ENCODE results near the gene SKI.

SKI gene

DNA sequence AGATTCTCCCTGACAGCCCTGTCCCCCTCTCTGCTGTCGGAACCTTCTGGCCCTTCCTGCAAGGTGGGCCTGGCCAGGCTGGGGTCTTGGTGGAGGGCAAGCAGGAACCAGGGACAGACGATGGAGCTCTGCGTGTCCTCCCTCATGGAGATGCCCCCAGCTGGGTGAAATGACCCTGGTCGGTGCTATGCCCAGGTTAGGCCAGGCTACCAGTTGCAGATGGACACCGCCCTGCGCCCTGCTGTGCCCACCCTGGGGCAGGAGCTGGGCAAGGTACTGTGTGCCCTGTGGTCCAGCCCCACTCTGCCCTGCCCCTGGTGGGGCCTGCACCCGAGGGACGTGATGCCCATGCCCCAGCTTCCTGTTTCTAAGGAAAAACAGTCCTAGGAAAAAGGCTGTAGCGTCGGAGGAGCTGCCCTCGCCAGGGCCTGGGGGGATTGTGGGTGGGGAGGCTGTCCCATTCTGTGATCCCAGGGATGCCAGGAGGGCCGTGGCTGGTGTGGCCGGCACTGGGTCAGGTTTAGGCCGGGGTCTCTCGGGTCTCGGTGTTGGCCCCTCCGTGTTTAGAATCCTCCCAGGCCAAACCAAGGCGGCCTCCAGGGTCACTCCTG is 85.6 kb downstream of the SKI start:
- peak overlapping the region; percentile 26 for H3K4me3 ChIP-seq (ENCODE audit: low read depth, low read length)
- TF ChIP-seq, protein P1, sequence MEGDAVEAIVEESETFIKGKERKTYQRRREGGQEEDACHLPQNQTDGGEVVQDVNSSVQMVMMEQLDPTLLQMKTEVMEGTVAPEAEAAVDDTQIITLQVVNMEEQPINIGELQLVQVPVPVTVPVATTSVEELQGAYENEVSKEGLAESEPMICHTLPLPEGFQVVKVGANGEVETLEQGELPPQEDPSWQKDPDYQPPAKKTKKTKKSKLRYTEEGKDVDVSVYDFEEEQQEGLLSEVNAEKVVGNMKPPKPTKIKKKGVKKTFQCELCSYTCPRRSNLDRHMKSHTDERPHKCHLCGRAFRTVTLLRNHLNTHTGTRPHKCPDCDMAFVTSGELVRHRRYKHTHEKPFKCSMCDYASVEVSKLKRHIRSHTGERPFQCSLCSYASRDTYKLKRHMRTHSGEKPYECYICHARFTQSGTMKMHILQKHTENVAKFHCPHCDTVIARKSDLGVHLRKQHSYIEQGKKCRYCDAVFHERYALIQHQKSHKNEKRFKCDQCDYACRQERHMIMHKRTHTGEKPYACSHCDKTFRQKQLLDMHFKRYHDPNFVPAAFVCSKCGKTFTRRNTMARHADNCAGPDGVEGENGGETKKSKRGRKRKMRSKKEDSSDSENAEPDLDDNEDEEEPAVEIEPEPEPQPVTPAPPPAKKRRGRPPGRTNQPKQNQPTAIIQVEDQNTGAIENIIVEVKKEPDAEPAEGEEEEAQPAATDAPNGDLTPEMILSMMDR (IDR thresholded peaks at IDR 0.05; ENCODE audit: low read depth, low read length): no peak
- in situ Hi-C loops (cut with HindIII; ENCODE audit: low sequenced_read_pairs): no loop called here
- DNase-seq (ENCODE audit: low read depth, low spot score): no peak

DNA sequence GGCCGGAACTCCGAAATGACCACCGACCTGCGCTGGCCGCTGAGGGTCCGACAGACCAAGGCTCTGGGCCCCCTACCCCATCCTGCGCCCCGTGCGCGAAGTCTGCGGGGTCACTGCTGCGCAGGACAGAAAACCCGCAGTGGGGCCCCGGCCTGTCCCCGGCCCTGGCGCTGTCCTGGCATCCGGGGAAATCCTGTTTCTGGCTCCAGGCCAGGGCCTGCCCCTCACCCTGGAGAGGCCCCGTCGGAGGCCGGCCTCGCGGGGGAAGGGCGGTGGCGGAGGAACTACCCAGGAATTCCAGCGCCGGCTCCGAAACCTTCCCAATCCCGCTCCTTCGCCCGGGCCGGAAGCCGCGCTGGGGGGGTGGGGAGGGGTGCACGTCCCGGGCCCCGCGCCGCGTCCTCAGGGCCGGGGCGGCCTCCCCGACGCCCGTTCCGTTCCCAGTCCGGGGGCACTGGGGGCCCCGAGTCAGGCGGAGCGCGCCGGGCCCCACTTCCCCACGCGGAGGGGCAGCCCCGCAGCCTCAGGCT is 86.2 kb downstream of the SKI start:
- in situ Hi-C loops (cut with HindIII; ENCODE audit: low sequenced_read_pairs): no loop called here
- peak overlapping the region; percentile 26 for H3K4me3 ChIP-seq (ENCODE audit: low read depth, low read length)
- TF ChIP-seq, protein P1 (IDR thresholded peaks at IDR 0.05; ENCODE audit: low read depth, low read length): no peak
- DNase-seq (ENCODE audit: low read depth, low spot score): peak; percentile 50

DNA sequence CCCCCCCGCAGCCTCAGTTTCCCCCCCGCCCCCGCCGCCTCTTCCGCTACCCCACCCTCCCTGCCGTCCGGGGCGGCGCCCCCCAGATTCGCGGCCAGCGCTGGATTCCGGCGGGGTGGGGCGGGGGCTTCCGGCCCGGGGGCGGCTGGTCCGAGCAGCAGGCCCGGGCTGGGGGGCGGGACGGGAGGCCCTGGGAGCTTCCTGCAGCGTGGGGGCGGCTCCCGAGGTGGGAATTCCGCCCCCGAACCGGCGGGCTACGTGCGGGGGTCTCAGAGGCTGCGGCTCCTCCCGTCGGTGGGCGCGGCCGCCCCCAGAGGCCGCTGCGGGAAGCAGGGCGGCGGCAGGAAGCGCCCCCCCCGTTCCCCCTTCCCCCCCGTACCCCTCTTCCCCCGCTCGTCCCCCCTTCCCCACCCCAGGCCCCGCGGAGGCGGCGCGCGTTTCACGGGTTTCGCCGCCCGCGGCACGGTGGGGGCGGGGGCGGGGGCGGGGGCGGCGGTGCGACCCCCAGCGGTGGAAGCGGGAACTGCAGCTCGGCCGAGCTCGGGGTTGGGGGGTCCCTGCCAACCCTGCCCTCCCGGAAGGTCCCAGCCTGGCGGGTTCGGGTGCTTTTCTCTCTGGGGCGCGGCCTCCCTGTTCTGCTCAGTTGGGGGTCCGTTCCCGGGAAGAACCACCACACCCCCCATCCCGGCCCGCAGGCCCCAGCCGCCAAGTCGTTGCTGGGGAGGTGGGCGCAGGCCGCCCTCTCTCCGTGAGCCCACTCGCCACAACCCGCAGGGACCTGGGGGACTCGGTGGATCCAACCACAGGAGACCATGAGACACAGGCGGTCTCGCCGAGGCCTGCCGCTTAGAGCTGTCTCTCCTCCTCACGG is 86.9 kb downstream of the SKI start:
- TF ChIP-seq, protein P1 (IDR thresholded peaks at IDR 0.05; ENCODE audit: low read depth, low read length): peak; percentile 71
- H3K4me3 ChIP-seq (ENCODE audit: low read depth, low read length): peak overlapping the region; percentile 26
- in situ Hi-C loops (cut with HindIII; ENCODE audit: low sequenced_read_pairs): no loop called here
- DNase-seq (ENCODE audit: low read depth, low spot score): peak; percentile 47

DNA sequence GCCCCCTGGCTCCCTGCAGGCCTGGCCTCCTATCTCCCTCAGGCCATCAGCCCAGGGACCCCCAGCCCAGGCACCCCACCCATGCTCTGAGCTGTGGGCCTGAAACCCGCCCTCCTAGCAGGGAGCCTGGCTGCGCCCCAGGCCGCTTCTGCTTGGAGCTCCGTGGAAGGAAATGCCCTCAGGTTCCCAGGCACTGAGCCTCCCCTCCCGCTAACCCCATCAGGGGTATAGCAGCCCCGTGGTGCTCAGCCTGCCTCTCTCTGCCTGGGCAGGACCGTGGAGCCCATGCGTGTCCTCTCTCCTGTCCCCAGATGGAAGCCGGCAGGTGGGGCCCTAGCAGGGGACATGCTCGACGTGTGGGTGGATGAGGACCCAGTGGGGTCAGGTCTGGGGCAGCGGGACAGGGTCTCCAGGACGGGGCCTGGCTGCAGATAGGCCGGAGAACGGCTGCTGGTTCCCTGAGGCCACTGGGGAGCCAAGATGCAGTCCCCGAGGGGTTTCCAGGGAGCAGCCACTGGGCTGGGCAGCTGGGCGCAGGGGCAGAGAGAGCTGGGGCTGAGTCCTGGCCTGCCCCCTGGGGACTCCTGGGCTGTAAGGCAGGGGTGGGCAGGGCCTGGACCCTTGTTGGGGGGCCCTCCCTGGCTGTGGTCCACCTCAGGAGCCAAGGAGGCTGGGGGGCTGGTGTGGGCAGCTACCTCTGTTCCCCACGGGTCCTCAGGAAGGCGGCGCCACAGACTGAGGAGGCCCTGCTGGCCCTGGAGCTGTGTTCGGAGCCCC is 87.7 kb downstream of the SKI start:
- no peak for DNase-seq (ENCODE audit: low read depth, low spot score)
- TF ChIP-seq, protein P1 (IDR thresholded peaks at IDR 0.05; ENCODE audit: low read depth, low read length): no peak
- H3K4me3 ChIP-seq (ENCODE audit: low read depth, low read length): no peak overlapping the region
- in situ Hi-C loops (cut with HindIII; ENCODE audit: low sequenced_read_pairs): no loop called here

DNA sequence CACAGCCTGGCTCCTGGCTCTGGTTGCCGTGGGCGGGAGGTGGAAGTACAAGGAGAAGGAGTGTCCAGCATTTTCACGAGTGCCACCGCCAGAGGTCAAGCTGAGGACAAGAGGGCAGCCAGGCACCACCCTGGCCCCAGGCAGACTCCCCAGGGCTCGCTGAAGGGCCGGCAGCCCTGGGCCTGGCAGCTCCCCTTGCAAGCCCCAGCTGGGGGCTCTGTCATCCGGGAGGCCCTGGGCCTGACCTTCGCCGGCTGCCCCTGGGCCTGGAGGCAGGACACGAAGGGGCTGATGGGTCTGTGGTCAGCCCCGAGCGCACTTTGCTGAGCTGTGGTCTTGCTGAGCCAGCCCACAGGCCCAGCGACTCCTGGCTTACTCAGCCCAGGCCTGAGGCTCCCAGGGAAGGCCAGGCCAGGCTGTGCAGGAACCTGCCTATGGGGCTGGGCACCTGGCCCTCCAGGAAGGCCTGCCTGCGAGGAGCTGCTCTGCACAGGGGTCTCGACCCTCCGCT is 88.4 kb downstream of the SKI start:
- no peak overlapping the region for H3K4me3 ChIP-seq (ENCODE audit: low read depth, low read length)
- in situ Hi-C loops (cut with HindIII; ENCODE audit: low sequenced_read_pairs): no loop called here
- TF ChIP-seq, protein P1 (IDR thresholded peaks at IDR 0.05; ENCODE audit: low read depth, low read length): no peak

More for the DNA sequence above, 88.4 kb downstream of the SKI start:
- DNase-seq (ENCODE audit: low read depth, low spot score): peak; percentile 45
